Inflammatory macrophage (primary cell): ENCODE measurements around the gene ZDHHC13.
A peak's percentile ranks its signal among the peaks of the same experiment; 100 is the strongest.
"Not testable (repeated sequence)": the region's sequence is repeated elsewhere in the genome, so short reads cannot be mapped to it uniquely, and the experiment has no call there.

Experiments used
- DNase-seq, 2 donors: peaks; one replicate each; pipeline ENCODE4 v3.0.0-alpha.2; 2020 to 2022

The ZDHHC13 gene

GRCh38 chr11:19101796-19102520 lies 15.0 kb upstream of the ZDHHC13 start:
- no peak for DNase-seq

- DNase-seq: no peak
These were observed 14.5 kb upstream of the ZDHHC13 start for GRCh38 chr11:19102521-19102900.

GRCh38 chr11:19105011-19105410 lies 12.0 kb upstream of the ZDHHC13 start:
- peak in 1 of 2 donors; percentile 3 for DNase-seq

GRCh38 chr11:19107125-19107524 lies 9.8 kb upstream of the ZDHHC13 start:
- DNase-seq: no peak

GRCh38 chr11:19110295-19110694 lies 6.7 kb upstream of the ZDHHC13 start:
- DNase-seq: no peak

GRCh38 chr11:19111809-19112208 lies 5.2 kb upstream of the ZDHHC13 start:
- no peak for DNase-seq

GRCh38 chr11:19116276-19116970 lies 545 bp upstream of the ZDHHC13 start:
- peak in 1 of 2 donors; percentile 2 for DNase-seq

GRCh38 chr11:19117760-19118097 lies 761 bp downstream of the ZDHHC13 start:
- no peak for DNase-seq

- no peak for DNase-seq
These were observed 4.7 kb downstream of the ZDHHC13 start for GRCh38 chr11:19121646-19122045.

- no peak for DNase-seq
These were observed 6.1 kb downstream of the ZDHHC13 start for GRCh38 chr11:19122960-19123615.

- not testable (repeated sequence) for DNase-seq
These were observed 9.8 kb downstream of the ZDHHC13 start for GRCh38 chr11:19126562-19127325.

GRCh38 chr11:19134004-19134403 lies 17.0 kb downstream of the ZDHHC13 start:
- DNase-seq: no peak

- not testable (repeated sequence) for DNase-seq
These were observed 19.9 kb downstream of the ZDHHC13 start for GRCh38 chr11:19136884-19137283.

- DNase-seq: no peak
These were observed 28.4 kb downstream of the ZDHHC13 start for GRCh38 chr11:19145319-19145718.

- no peak for DNase-seq
These were observed 39.9 kb downstream of the ZDHHC13 start for GRCh38 chr11:19156892-19157291.

- DNase-seq: no peak
These were observed 43.9 kb downstream of the ZDHHC13 start for GRCh38 chr11:19160847-19161246.

- DNase-seq: no peak
These were observed 44.7 kb downstream of the ZDHHC13 start for GRCh38 chr11:19161651-19162050.

GRCh38 chr11:19162951-19163505 lies 46.1 kb downstream of the ZDHHC13 start:
- no peak for DNase-seq

- DNase-seq: no peak
These were observed 46.6 kb downstream of the ZDHHC13 start for GRCh38 chr11:19163617-19164016.

- DNase-seq: peak in 1 of 2 donors; percentile 2
These were observed 47.4 kb downstream of the ZDHHC13 start for GRCh38 chr11:19164230-19164855.

GRCh38 chr11:19164881-19165280 lies 47.9 kb downstream of the ZDHHC13 start:
- no peak for DNase-seq

- DNase-seq: no peak
These were observed 51.1 kb downstream of the ZDHHC13 start for GRCh38 chr11:19168090-19168489.
